GM19035 (cell line): ENCODE data around the gene ACER3.
"Not testable (repeated sequence)": the region's sequence is repeated elsewhere in the genome, so short reads cannot be mapped to it uniquely, and the experiment has no call there.

Experiments used
- ATAC-seq: cut with Tn5 transposase; IDR thresholded peaks from one replicate; pipeline ENCODE4 v1.9.1; 2021; ENCODE audit not compliant: unreplicated experiment

Gene ACER3

GRCh38 chr11:77055101-77055561, 194.4 kb downstream of the ACER3 start:
- no peak for ATAC-seq

- ATAC-seq, result no peak
Observed at GRCh38 chr11:77055913-77056312, 195.2 kb downstream of the ACER3 start.

- ATAC-seq, result no peak
Observed at GRCh38 chr11:77056814-77057402, 196.2 kb downstream of the ACER3 start.

GRCh38 chr11:77057938-77058474, 197.3 kb downstream of the ACER3 start:
- no peak for ATAC-seq

- no peak for ATAC-seq
Observed at GRCh38 chr11:77058900-77059299, 198.2 kb downstream of the ACER3 start.

GRCh38 chr11:77059806-77060205, 199.1 kb downstream of the ACER3 start:
- ATAC-seq, result no peak

- no peak for ATAC-seq
Observed at GRCh38 chr11:77060234-77060633, 199.5 kb downstream of the ACER3 start.

GRCh38 chr11:77061258-77061657, 200.5 kb downstream of the ACER3 start:
- not testable (repeated sequence) for ATAC-seq

- no peak for ATAC-seq
Observed at GRCh38 chr11:77062924-77063323, 202.2 kb downstream of the ACER3 start.

GRCh38 chr11:77063407-77063806, 202.7 kb downstream of the ACER3 start:
- ATAC-seq, result no peak

GRCh38 chr11:77063861-77064260, 203.1 kb downstream of the ACER3 start:
- ATAC-seq, result no peak

GRCh38 chr11:77064648-77065217, 204.0 kb downstream of the ACER3 start:
- no peak for ATAC-seq

- ATAC-seq, result no peak
Observed at GRCh38 chr11:77065878-77066228, 205.1 kb downstream of the ACER3 start.

GRCh38 chr11:77066229-77067042, 205.7 kb downstream of the ACER3 start, which contains the start of gene CAPN5:
Gene CAPN5 (plus strand): TSS chr11:77066971. CDS start chr11:77084887, 17,916 bp downstream.
- ATAC-seq, result peak; percentile 85

- no peak for ATAC-seq
Observed at GRCh38 chr11:77067861-77068443, 207.2 kb downstream of the ACER3 start.

GRCh38 chr11:77068457-77069335, 208.0 kb downstream of the ACER3 start:
- no peak for ATAC-seq

GRCh38 chr11:77069336-77069968, 208.7 kb downstream of the ACER3 start:
- no peak for ATAC-seq

GRCh38 chr11:77069969-77070582, 209.4 kb downstream of the ACER3 start:
- ATAC-seq, result no peak

GRCh38 chr11:77071077-77071476, 210.4 kb downstream of the ACER3 start:
- no peak for ATAC-seq
